GM21576 (cell line): Measurements from ENCODE around the gene EYS.

Source experiments
- ATAC-seq: cut with Tn5 transposase; IDR thresholded peaks from one replicate; pipeline ENCODE4 v1.9.1; 2021; ENCODE audit warnings: mild to moderate bottlenecking, moderate library complexity; ENCODE audit not compliant: unreplicated experiment

EYS gene

GRCh38 chr6:64409948-64410347 lies 1297.1 kb downstream of the EYS start:
- ATAC-seq = no peak

- ATAC-seq = no peak
Measured at GRCh38 chr6:64404396-64404795, 1302.6 kb downstream of the EYS start.

- no peak for ATAC-seq
Measured at GRCh38 chr6:64383277-64383676, 1323.7 kb downstream of the EYS start.

- no peak for ATAC-seq
Measured at GRCh38 chr6:64376394-64376793, 1330.6 kb downstream of the EYS start.

- no peak for ATAC-seq
Measured at GRCh38 chr6:64357430-64357829, 1349.6 kb downstream of the EYS start.

- ATAC-seq = no peak
Measured at GRCh38 chr6:64347411-64347810, 1359.6 kb downstream of the EYS start.

- ATAC-seq = no peak
Measured at GRCh38 chr6:64335195-64335594, 1371.8 kb downstream of the EYS start.

GRCh38 chr6:64334636-64335035 lies 1372.4 kb downstream of the EYS start:
- ATAC-seq = no peak

- ATAC-seq = no peak
Measured at GRCh38 chr6:64330694-64331307, 1376.2 kb downstream of the EYS start.

GRCh38 chr6:64326939-64327338 lies 1380.1 kb downstream of the EYS start:
- ATAC-seq = no peak

- no peak for ATAC-seq
Measured at GRCh38 chr6:64325093-64325492, 1381.9 kb downstream of the EYS start.

GRCh38 chr6:64310214-64310613 lies 1396.8 kb downstream of the EYS start:
- no peak for ATAC-seq

- no peak for ATAC-seq
Measured at GRCh38 chr6:64301307-64302236, 1405.5 kb downstream of the EYS start.

- ATAC-seq = no peak
Measured at GRCh38 chr6:64299176-64299575, 1407.8 kb downstream of the EYS start.

- ATAC-seq = no peak
Measured at GRCh38 chr6:64294034-64294433, 1413.0 kb downstream of the EYS start.

GRCh38 chr6:64293298-64293697 lies 1413.7 kb downstream of the EYS start:
- ATAC-seq = no peak

GRCh38 chr6:64290867-64291266 lies 1416.2 kb downstream of the EYS start:
- ATAC-seq = no peak

GRCh38 chr6:64289931-64290330 lies 1417.1 kb downstream of the EYS start:
- no peak for ATAC-seq

GRCh38 chr6:64288351-64288750 lies 1418.7 kb downstream of the EYS start:
- ATAC-seq = no peak

GRCh38 chr6:64281167-64281566 lies 1425.9 kb downstream of the EYS start:
- ATAC-seq = no peak

- no peak for ATAC-seq
Measured at GRCh38 chr6:64280569-64280968, 1426.5 kb downstream of the EYS start.

GRCh38 chr6:64270083-64270482 lies 1436.9 kb downstream of the EYS start:
- no peak for ATAC-seq
